Smooth muscle cell (in vitro differentiated cells): ENCODE measurements around the gene CPLX4. TPM values are rescaled to one million over a fixed set of nuclear protein-coding genes. Genes with fewer than 3 reads are reported as not detected.

Experiments
- DNase-seq: peaks from one replicate; lab custom pipeline; 2025; ENCODE audit not compliant: unreplicated experiment; lab: John Stamatoyannopoulos, UW
- H2AFZ ChIP-seq: fragments of 200-600 bp; sonication (generic); 2 replicates; pipeline ENCODE4 v1.6.0; 2016; ENCODE audit warnings: antibody characterized with exemption, low read depth, mild to moderate bottlenecking
- H3F3A ChIP-seq: fragments of 200-600 bp; sonication (generic); 2 replicates; pipeline ENCODE4 v1.6.0; 2017; ENCODE audit warnings: antibody characterized with exemption, low read depth
- H3K27ac ChIP-seq: fragments of 200-600 bp; sonication (generic); 2 replicates; pipeline ENCODE4 v1.5.1; 2016; ENCODE audit warnings: low read depth, mild to moderate bottlenecking
- H3K27me3 ChIP-seq: fragments of 200-600 bp; sonication (generic); 2 replicates; pipeline ENCODE4 v1.6.1; 2016; ENCODE audit warnings: low read depth, mild to moderate bottlenecking
- H3K36me3 ChIP-seq: fragments of 200-600 bp; sonication (generic); 2 replicates; pipeline ENCODE4 v1.5.1; 2016; ENCODE audit warnings: low read depth
- H3K4me1 ChIP-seq: fragments of 200-600 bp; sonication (generic); 2 replicates; pipeline ENCODE4 v1.5.1; 2016; ENCODE audit warnings: low read depth
- H3K4me2 ChIP-seq: fragments of 200-600 bp; sonication (generic); 2 replicates; pipeline ENCODE4 v1.6.0; 2016; ENCODE audit warnings: mild to moderate bottlenecking
- H3K4me3 ChIP-seq: fragments of 200-600 bp; sonication (generic); 2 replicates; pipeline ENCODE4 v1.5.1; 2016; ENCODE audit warnings: mild to moderate bottlenecking
- H3K79me2 ChIP-seq: fragments of 200-600 bp; sonication (generic); 2 replicates; pipeline ENCODE4 v1.6.0; 2016; ENCODE audit warnings: low read depth, mild to moderate bottlenecking
- H3K9ac ChIP-seq: fragments of 200-600 bp; sonication (generic); 2 replicates; pipeline ENCODE4 v1.6.0; 2016; ENCODE audit warnings: low read depth
- H3K9me3 ChIP-seq: fragments of 200-600 bp; sonication (generic); replicated peaks from 2 replicates; pipeline ENCODE4 v1.5.1; 2016; ENCODE audit warnings: low read depth
- H4K20me1 ChIP-seq: fragments of 200-600 bp; sonication (generic); 2 replicates; pipeline ENCODE4 v1.6.0; 2016; ENCODE audit warnings: low read depth
- CTCF ChIP-seq: fragments of 200-600 bp; sonication (generic); IDR thresholded peaks from 2 replicates; pipeline ENCODE4 v1.5.1; 2017; ENCODE audit warnings: borderline replicate concordance, mild to moderate bottlenecking, antibody characterized with exemption; ENCODE audit not compliant: insufficient read depth, poor library complexity, severe bottlenecking
- WGBS: methylation state at CpG from one replicate; pipeline ENCODE4 v1.1.7; 2016; ENCODE audit warnings: low lambda C conversion rate; 5-methylcytosine and 5-hydroxymethylcytosine counted together
- polyA plus RNA-seq: library from polyadenylated mRNA; unstranded; fragments of >200 nt; fragmentation: Nextera tagmentation; extraction: Ambion mirVana; gene quantifications from 2 replicates; pipeline ENCODE4 v1.2.1, GENCODE V29; 2016
- total RNA-seq: library from RNA; depleted of rRNA; stranded (reverse); fragments of >200 nt; gene quantifications from 2 replicates; pipeline ENCODE4 v1.2.3, GENCODE V29; 2014

CPLX4 gene
- total and polyA plus RNA-seq, 2 experiments from 2014 or later = not detected

- no peak overlapping the region for H3K27ac ChIP-seq
- no peaks in the 10 kb centered on the region for H3K36me3 ChIP-seq
- no peaks in the 10 kb centered on the region for H3K9me3 ChIP-seq
- peaks cover 78% of the 10 kb centered on the region for H3K27me3 ChIP-seq
- DNase-seq = no peak
- no peak overlapping the region for H3K4me3 ChIP-seq
- TF ChIP-seq CTCF = no peak
- no peak overlapping the region for H3K4me2 ChIP-seq
- no peaks in the 10 kb centered on the region for H3K4me1 ChIP-seq
- no peak overlapping the region for H2AFZ ChIP-seq
- H4K20me1 ChIP-seq = no peaks in the 10 kb centered on the region
- WGBS = 88% methylated on average over 2 of the region's 2 CpGs
- H3K9ac ChIP-seq = no peak overlapping the region
- no peaks in the 10 kb centered on the region for H3F3A ChIP-seq
- no peaks in the 10 kb centered on the region for H3K79me2 ChIP-seq
Measured at GRCh38 chr18:59303006-59303405, 15.4 kb downstream of the CPLX4 start.

GRCh38 chr18:59301929-59302328, 16.5 kb downstream of the CPLX4 start:
- Histone ChIP-seq H3K4me3 (no peak overlapping the region), H2AFZ (no peak overlapping the region), H3K27me3 (peaks cover 75% of the 10 kb centered on the region), H3K79me2 (no peaks in the 10 kb centered on the region), H3F3A (no peaks in the 10 kb centered on the region), H3K9ac (no peak overlapping the region), H3K9me3 (no peaks in the 10 kb centered on the region), H4K20me1 (no peaks in the 10 kb centered on the region), H3K4me1 (no peaks in the 10 kb centered on the region), H3K27ac (no peak overlapping the region), H3K4me2 (no peak overlapping the region), H3K36me3 (no peaks in the 10 kb centered on the region)
- whole genome bisulfite sequencing = 83% methylated on average over 4 of the region's 4 CpGs
- DNase-seq = no peak
- no peak for TF ChIP-seq CTCF

- H4K20me1 ChIP-seq = no peaks in the 10 kb centered on the region
- H3K9me3 ChIP-seq = no peaks in the 10 kb centered on the region
- no peaks in the 10 kb centered on the region for H3K36me3 ChIP-seq
- no peak overlapping the region for H3K9ac ChIP-seq
- no peaks in the 10 kb centered on the region for H3K4me1 ChIP-seq
- no peak overlapping the region for H3K4me2 ChIP-seq
- TF ChIP-seq CTCF = no peak
- no peak overlapping the region for H3K4me3 ChIP-seq
- peaks cover 75% of the 10 kb centered on the region for H3K27me3 ChIP-seq
- no peak for DNase-seq
- H3K27ac ChIP-seq = no peak overlapping the region
- H2AFZ ChIP-seq = no peak overlapping the region
- H3K79me2 ChIP-seq = no peaks in the 10 kb centered on the region
- no peaks in the 10 kb centered on the region for H3F3A ChIP-seq
- 94% methylated on average over 3 of the region's 3 CpGs for WGBS
Measured at GRCh38 chr18:59300676-59301285, 17.7 kb downstream of the CPLX4 start.

GRCh38 chr18:59298871-59299270, 19.6 kb downstream of the CPLX4 start:
- Histone ChIP-seq H3K4me2 (no peak overlapping the region), H3K4me1 (no peaks in the 10 kb centered on the region), H2AFZ (no peak overlapping the region), H3K9ac (no peak overlapping the region), H3K9me3 (no peaks in the 10 kb centered on the region), H3F3A (no peaks in the 10 kb centered on the region), H3K36me3 (no peaks in the 10 kb centered on the region), H4K20me1 (no peaks in the 10 kb centered on the region), H3K27ac (no peak overlapping the region), H3K79me2 (no peaks in the 10 kb centered on the region), H3K27me3 (peaks cover 75% of the 10 kb centered on the region), H3K4me3 (no peak overlapping the region)
- no peak for DNase-seq
- TF ChIP-seq CTCF = no peak
- WGBS = 83% methylated on average over 8 of the region's 8 CpGs
